Gastrocnemius medialis (tissue), 4 donors: ENCODE measurements around the gene CCSER1. TPM values are rescaled to one million over a fixed set of nuclear protein-coding genes. Genes with fewer than 3 reads are reported as not detected.

ENCODE experiments used
- ATAC-seq, 2 donors: fragments of 150-250 bp; one replicate each; pipeline ENCODE4 v1.9.1; 2016
- DNase-seq, 2 donors: peaks; one replicate each; pipeline ENCODE4 v3.0.0-alpha.2; 2019
- H3K27ac ChIP-seq, 4 donors: fragments of 200-600 bp; sonication (generic); 1 replicate in 1 of 4; 2 replicates in 3 of 4; pipeline ENCODE4 v1.5.1; 2016 to 2018; ENCODE audit warnings: mild to moderate bottlenecking in 2 of 4, moderate library complexity in 1 of 4
- H3K27me3 ChIP-seq, 3 donors: fragments of 200-600 bp; sonication (generic) in 2 of 3; 1 replicate in 1 of 3; 2 replicates in 2 of 3; pipeline versions ENCODE4 v1.5.1 to v1.6.0; 2016 to 2019; ENCODE audit warnings: mild to moderate bottlenecking in 1 of 3, moderate library complexity in 1 of 3
- H3K36me3 ChIP-seq, 2 donors: fragments of 200-600 bp; sonication (generic) in 1 of 2; one replicate each; pipeline ENCODE4 v1.5.1; 2017 to 2018
- H3K4me1 ChIP-seq, 2 donors: fragments of 200-600 bp; sonication (generic) in 1 of 2; one replicate each; pipeline ENCODE4 v1.5.1; 2016 to 2017; ENCODE audit warnings: mild to moderate bottlenecking in 2 of 2
- H3K4me3 ChIP-seq, 4 donors: fragments of 200-600 bp; sonication (generic) in 3 of 4; 1 replicate in 1 of 4; 2 replicates in 3 of 4; pipeline ENCODE4 v1.5.1; 2016 to 2019; ENCODE audit warnings: mild to moderate bottlenecking in 2 of 4
- H3K9me3 ChIP-seq, 3 donors: fragments of 200-600 bp; sonication (generic) in 2 of 3; 1 replicate in 1 of 3; 2 replicates in 2 of 3; pipeline ENCODE4 v1.5.1; 2016 to 2019
- POLR2A ChIP-seq, 2 donors: fragments of 450-650 bp; IDR thresholded peaks; one replicate each; pipeline ENCODE4 v1.6.1; 2017; ENCODE audit warnings: antibody characterized with exemption in 2 of 2, mild to moderate bottlenecking in 2 of 2, moderate library complexity in 2 of 2
- in situ Hi-C, 4 donors: fragments of 200-750 bp; cut with MboI; loops; one replicate each; pipeline versions ENCODE4 v1.15.0 to v1.8.0; 2017; ENCODE audit warnings: low sequenced_read_pairs in 4 of 4
- intact Hi-C: fragments of 100-400 bp; cut with DNase I; formaldehyde crosslinking; loops from one replicate; pipeline ENCODE4 v1.15.1; 2023; ENCODE audit warnings: low total_unique reads
- total RNA-seq, 4 donors: library from RNA; depleted of rRNA; stranded (reverse); fragments of >200 nt; gene quantifications; one replicate each; pipeline versions ENCODE4 v1.1.0 to v1.2.3, GENCODE V29; 2016
- TF ChIP-seq, protein P1 (sequence below), 5 experiments: fragments of 450-650 bp in 3 of 5; fragments of 200-600 bp in 2 of 5; sonication (generic) in 2 of 5; IDR thresholded peaks in 4 of 5; conservative IDR thresholded peaks in 1 of 5; 1 replicate in 4 of 5; 2 replicates in 1 of 5; pipeline ENCODE4 v1.5.1; 2016 to 2019; ENCODE audit warnings: antibody characterized with exemption in 5 of 5, mild to moderate bottlenecking in 3 of 5, moderate library complexity in 3 of 5

CCSER1 gene
- total RNA-seq, result under 1 TPM; 0.39 to 0.83 (median 0.63) TPM

DNA sequence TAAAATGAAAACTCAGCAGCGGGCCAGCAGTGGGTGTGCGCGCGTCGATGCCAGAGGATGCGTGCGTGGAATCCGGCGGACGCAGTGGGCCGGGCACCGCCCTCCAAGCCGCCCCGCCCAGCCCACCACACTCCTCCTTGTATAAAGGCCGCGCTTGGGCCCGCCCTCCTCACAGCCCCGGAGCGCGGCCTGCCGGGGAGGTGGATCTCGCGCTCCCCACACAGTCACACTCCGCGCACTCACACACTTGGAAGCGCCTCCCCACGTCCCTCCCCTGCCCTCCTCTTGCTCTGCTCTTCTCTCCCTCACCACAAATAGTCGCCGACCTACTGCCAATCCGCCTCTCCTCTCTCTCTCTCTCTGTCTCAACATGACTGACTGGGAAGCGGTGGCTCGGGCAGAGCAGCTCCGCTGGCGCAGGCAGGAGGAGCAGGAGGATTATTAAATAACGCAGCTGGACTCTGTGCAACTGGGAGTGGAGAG is at the start of gene CCSER1:
CCSER1 (plus strand) TSS at position 172 of the 483 bp plus-strand sequence.
- DNase-seq (peak in 1 of 2 donors; percentile 9), ATAC-seq (peak; percentile 47 to 49)
- peak; percentile 49 to 51 for TF ChIP-seq POLR2A (IDR thresholded peaks at IDR 0.05)
- TF ChIP-seq, protein P1, sequence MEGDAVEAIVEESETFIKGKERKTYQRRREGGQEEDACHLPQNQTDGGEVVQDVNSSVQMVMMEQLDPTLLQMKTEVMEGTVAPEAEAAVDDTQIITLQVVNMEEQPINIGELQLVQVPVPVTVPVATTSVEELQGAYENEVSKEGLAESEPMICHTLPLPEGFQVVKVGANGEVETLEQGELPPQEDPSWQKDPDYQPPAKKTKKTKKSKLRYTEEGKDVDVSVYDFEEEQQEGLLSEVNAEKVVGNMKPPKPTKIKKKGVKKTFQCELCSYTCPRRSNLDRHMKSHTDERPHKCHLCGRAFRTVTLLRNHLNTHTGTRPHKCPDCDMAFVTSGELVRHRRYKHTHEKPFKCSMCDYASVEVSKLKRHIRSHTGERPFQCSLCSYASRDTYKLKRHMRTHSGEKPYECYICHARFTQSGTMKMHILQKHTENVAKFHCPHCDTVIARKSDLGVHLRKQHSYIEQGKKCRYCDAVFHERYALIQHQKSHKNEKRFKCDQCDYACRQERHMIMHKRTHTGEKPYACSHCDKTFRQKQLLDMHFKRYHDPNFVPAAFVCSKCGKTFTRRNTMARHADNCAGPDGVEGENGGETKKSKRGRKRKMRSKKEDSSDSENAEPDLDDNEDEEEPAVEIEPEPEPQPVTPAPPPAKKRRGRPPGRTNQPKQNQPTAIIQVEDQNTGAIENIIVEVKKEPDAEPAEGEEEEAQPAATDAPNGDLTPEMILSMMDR (IDR thresholded peaks at IDR 0.05 in 4 of 5, conservative IDR thresholded peaks at IDR 0.05 in 1 of 5), result no peak
- Histone ChIP-seq H3K4me3 (peak within 1 kb of the TSS; percentile 46 to 62 (median 58)), H3K36me3 (no peaks in the 10 kb centered on the region), H3K9me3 (no peaks in the 10 kb centered on the region), H3K27ac (peak within 1 kb of the TSS in 3 of 4 donors; percentile 27 to 57 (median 41)), H3K4me1 (peaks cover 5 to 14% of the 10 kb centered on the region in 2 donors), H3K27me3 (peaks cover 0 to 10% (median 0%) of the 10 kb centered on the region in 3 donors)
- in situ Hi-C loops (no loop called here), intact Hi-C loops (no loop called here)

DNA sequence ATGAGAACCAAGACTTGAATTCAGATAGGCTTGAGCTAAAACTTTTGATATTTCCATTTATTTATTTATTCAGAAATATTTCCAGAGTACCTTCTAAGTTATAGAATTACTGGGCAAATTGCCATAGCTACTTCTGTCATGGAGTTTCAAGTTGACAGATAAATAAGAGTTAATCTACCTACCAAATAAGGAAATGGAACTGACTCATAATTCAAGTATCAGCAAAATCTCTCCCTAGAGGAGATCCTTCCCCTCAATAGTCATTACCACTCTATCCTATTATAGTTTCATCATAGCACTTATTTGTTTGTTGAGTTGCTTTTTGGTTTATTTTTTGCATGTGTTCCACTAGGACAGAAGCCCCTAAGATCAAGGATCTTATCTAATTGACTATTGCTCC is 48.8 kb upstream of the CCSER1 start:
- H3K9me3 ChIP-seq, result no peaks in the 10 kb centered on the region

DNA sequence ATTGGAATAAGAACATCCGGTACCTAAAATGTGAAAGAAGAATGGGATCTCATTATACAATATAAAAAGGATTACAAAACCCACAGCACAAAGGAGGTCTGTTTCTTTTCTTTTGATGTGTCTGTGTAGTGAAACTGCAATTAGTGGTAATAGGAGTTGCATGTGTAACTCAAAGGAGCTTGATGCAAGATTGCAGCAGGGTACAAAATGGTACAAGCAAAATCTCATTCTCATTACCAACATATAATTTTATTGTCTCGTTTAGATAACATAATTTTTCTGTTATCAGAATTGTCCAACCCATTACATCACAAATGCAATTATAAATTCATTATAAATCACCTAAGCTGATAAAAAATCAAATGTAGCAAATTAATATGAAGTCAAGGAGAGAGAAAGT is 47.1 kb upstream of the CCSER1 start:
- in situ Hi-C loops, result no loop called here
- intact Hi-C loops, result no loop called here
- no peak for ATAC-seq

More for the DNA sequence above, 48.8 kb upstream of the CCSER1 start:
- no peaks in the 10 kb centered on the region for H3K27me3 ChIP-seq
- H3K36me3 ChIP-seq, result no peaks in the 10 kb centered on the region
- intact Hi-C loops (no loop called here), in situ Hi-C loops (no loop called here)
- H3K4me3 ChIP-seq, result no peak overlapping the region
- H3K4me1 ChIP-seq, result no peaks in the 10 kb centered on the region
- DNase-seq, result no peak
- ATAC-seq, result no peak
- H3K27ac ChIP-seq, result no peak overlapping the region
- TF ChIP-seq, protein P1 (IDR thresholded peaks at IDR 0.05 in 4 of 5, conservative IDR thresholded peaks at IDR 0.05 in 1 of 5), result no peak
- TF ChIP-seq POLR2A (IDR thresholded peaks at IDR 0.05), result no peak

DNA sequence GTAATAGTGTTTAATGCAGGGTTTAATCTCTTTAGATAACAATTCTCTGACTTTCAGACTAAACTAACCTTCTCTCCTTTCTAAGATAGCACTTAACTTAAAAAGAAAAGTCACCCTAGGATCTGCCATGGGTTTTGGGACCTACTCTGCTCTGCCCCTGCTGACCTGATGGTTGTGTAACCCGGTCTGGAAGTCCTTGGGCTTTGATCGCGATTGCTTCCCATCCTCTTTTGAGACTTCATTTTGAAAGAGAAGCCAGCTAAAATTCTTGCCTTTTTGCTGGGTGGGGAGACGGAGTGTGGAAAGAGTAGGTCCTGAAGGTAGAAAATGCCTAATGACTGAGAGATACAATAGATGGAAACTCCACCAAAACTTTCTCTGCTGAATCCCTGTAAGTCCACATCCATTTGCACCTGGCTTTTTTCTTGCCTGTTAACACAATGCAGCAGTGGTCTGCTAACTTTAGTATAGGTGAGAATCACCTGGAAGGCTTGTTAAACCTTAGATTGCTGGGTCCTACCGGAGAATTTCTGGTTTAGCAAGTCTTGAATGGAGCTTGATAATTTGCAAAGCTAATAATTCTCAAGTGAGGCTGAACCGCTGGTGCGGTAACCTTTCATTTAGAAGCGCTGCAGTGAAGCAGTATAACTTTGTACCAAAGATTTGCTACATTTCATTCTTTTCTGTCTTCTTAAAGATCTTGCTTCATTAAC is 45.6 kb upstream of the CCSER1 start:
- Histone ChIP-seq H3K36me3 (no peaks in the 10 kb centered on the region), H3K27ac (no peak overlapping the region), H3K27me3 (no peaks in the 10 kb centered on the region), H3K4me1 (no peaks in the 10 kb centered on the region), H3K4me3 (no peak overlapping the region), H3K9me3 (no peaks in the 10 kb centered on the region)
- in situ Hi-C loops (no loop called here), intact Hi-C loops (no loop called here)
- DNase-seq (no peak), ATAC-seq (no peak)
- TF ChIP-seq, protein P1 (IDR thresholded peaks at IDR 0.05 in 4 of 5, conservative IDR thresholded peaks at IDR 0.05 in 1 of 5), result no peak

More for the DNA sequence above, 47.1 kb upstream of the CCSER1 start:
- TF ChIP-seq POLR2A (IDR thresholded peaks at IDR 0.05), result no peak
- TF ChIP-seq, protein P1 (IDR thresholded peaks at IDR 0.05 in 4 of 5, conservative IDR thresholded peaks at IDR 0.05 in 1 of 5), result no peak
- H3K4me3 ChIP-seq, result no peak overlapping the region
- H3K27me3 ChIP-seq, result no peaks in the 10 kb centered on the region
- no peaks in the 10 kb centered on the region for H3K4me1 ChIP-seq
- H3K9me3 ChIP-seq, result no peaks in the 10 kb centered on the region
- H3K27ac ChIP-seq, result no peak overlapping the region
- no peak for DNase-seq
- H3K36me3 ChIP-seq, result no peaks in the 10 kb centered on the region
